CD4-positive, alpha-beta T cell treated with Interleukin-6 at 100 ng/mL for 8 hours (primary cell): ENCODE measurements around the gene ELMO1.

Experiments used
- DNase-seq: peaks from one replicate; pipeline ENCODE4 v3.0.0-alpha.2; 2020; ENCODE audit warnings: mixed read lengths, low spot score

Gene ELMO1

GRCh38 chr7:37310327-37311080 is 138.2 kb downstream of the ELMO1 start:
- DNase-seq, result peak; percentile 46

- no peak for DNase-seq
Observed at GRCh38 chr7:37309493-37309892, 139.2 kb downstream of the ELMO1 start.

- no peak for DNase-seq
Observed at GRCh38 chr7:37304921-37305320, 143.7 kb downstream of the ELMO1 start.

GRCh38 chr7:37297546-37297945 is 151.1 kb downstream of the ELMO1 start:
- DNase-seq, result no peak

- no peak for DNase-seq
Observed at GRCh38 chr7:37295401-37295800, 153.3 kb downstream of the ELMO1 start.

GRCh38 chr7:37290731-37291130 is 157.9 kb downstream of the ELMO1 start:
- DNase-seq, result no peak

- no peak for DNase-seq
Observed at GRCh38 chr7:37289781-37290180, 158.9 kb downstream of the ELMO1 start.

GRCh38 chr7:37289367-37289766 is 159.3 kb downstream of the ELMO1 start:
- no peak for DNase-seq

- no peak for DNase-seq
Observed at GRCh38 chr7:37287131-37287855, 161.4 kb downstream of the ELMO1 start.

- DNase-seq, result no peak
Observed at GRCh38 chr7:37286454-37286832, 162.2 kb downstream of the ELMO1 start.

- peak; percentile 9 for DNase-seq
Observed at GRCh38 chr7:37285706-37286453, 162.8 kb downstream of the ELMO1 start.

GRCh38 chr7:37284805-37285231 is 163.8 kb downstream of the ELMO1 start:
- DNase-seq, result peak; percentile 27

- DNase-seq, result no peak
Observed at GRCh38 chr7:37284285-37284684, 164.4 kb downstream of the ELMO1 start.

GRCh38 chr7:37283716-37284115 is 164.9 kb downstream of the ELMO1 start:
- DNase-seq, result no peak

GRCh38 chr7:37282927-37283326 is 165.7 kb downstream of the ELMO1 start:
- no peak for DNase-seq

- no peak for DNase-seq
Observed at GRCh38 chr7:37282093-37282444, 166.6 kb downstream of the ELMO1 start.

- DNase-seq, result no peak
Observed at GRCh38 chr7:37281368-37282092, 167.1 kb downstream of the ELMO1 start.

GRCh38 chr7:37277513-37277912 is 171.2 kb downstream of the ELMO1 start:
- no peak for DNase-seq

- DNase-seq, result no peak
Observed at GRCh38 chr7:37275078-37275710, 173.5 kb downstream of the ELMO1 start.

GRCh38 chr7:37273891-37274290 is 174.8 kb downstream of the ELMO1 start:
- DNase-seq, result no peak

GRCh38 chr7:37269711-37270508 is 178.8 kb downstream of the ELMO1 start:
- DNase-seq, result no peak
